ENCODE data around the gene CIBAR2. TPM values are rescaled to one million over a fixed set of nuclear protein-coding genes. Genes with fewer than 3 reads are reported as not detected.
A peak's percentile ranks its signal among the peaks of the same experiment; 100 is the strongest.
"Not testable (repeated sequence)": the region's sequence is repeated elsewhere in the genome, so short reads cannot be mapped to it uniquely, and the experiment has no call there.

Gene CIBAR2
- total RNA-seq, 2 experiments from 2014 or later, result 0.50 TPM; not detected in 1

DNA sequence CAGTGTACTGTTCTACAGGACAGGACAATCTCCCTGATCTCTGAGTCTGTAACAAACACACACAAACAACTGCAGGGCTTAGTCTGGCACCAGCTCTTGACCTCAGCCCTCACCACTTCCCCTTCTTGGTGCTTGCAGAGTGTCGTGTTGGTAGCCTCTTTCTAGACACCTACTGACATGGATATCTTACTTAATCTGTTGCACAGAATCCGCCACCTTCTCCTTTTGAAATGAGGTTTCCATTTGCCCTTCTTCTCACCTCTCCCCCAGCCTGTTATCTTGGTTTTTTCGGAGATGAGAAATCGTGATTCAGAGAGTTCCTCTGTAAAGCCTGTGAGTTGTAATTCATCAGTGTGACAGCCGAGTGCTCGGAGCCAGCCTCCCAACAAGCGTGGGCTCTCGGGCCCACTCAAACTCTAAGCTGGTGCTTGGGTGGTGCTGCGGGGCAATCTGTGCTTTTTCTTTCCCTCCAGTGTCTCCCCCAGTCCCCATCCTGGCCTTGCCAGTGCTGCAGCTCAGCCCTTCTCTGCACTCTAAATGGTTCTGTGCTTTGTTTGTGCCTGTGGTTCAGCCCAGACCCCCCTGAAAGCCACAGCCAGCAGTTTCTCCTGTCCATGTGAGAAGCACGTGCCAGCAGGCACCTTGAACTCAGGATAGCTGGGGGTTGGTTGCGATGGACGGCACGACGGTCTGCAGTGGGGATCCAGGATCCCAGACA, 56.6 kb downstream of the CIBAR2 start:
- no peak overlapping the region for H3K4me3 ChIP-seq (ENCODE audit: low read depth, low read length, poor library complexity, severe bottlenecking)
- ChIA-PET CTCF (ENCODE audit: unreplicated experiment) (interaction anchor here (0.6 kb wide), 1 partner anchor 80 kb away, joined by 3 read pairs; no protein-coding TSS in a partner anchor), POLR2A (no interaction called here)
- peaks cover 37% of the 10 kb centered on the region for H3K4me1 ChIP-seq (ENCODE audit: insufficient read depth, low read length, poor library complexity, severe bottlenecking)
- peak; percentile 75 for DNase-seq (ENCODE audit: low spot score)
- no peaks in the 10 kb centered on the region for H4K20me1 ChIP-seq (ENCODE audit: insufficient read depth, low read length)
- no peaks in the 10 kb centered on the region for H3K9me3 ChIP-seq (ENCODE audit: low read length)
- TF ChIP-seq, protein P1, sequence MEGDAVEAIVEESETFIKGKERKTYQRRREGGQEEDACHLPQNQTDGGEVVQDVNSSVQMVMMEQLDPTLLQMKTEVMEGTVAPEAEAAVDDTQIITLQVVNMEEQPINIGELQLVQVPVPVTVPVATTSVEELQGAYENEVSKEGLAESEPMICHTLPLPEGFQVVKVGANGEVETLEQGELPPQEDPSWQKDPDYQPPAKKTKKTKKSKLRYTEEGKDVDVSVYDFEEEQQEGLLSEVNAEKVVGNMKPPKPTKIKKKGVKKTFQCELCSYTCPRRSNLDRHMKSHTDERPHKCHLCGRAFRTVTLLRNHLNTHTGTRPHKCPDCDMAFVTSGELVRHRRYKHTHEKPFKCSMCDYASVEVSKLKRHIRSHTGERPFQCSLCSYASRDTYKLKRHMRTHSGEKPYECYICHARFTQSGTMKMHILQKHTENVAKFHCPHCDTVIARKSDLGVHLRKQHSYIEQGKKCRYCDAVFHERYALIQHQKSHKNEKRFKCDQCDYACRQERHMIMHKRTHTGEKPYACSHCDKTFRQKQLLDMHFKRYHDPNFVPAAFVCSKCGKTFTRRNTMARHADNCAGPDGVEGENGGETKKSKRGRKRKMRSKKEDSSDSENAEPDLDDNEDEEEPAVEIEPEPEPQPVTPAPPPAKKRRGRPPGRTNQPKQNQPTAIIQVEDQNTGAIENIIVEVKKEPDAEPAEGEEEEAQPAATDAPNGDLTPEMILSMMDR (conservative IDR thresholded peaks at IDR 0.05; ENCODE audit: low read length), result no peak
- TF ChIP-seq EZH2phosphoT487 (IDR thresholded peaks at IDR 0.05; ENCODE audit: borderline replicate concordance, low read depth, low read length), result no peak
- H3K79me2 ChIP-seq (ENCODE audit: insufficient read depth, low read depth, low read length), result no peaks in the 10 kb centered on the region
- no TSS peak for BruUV-seq (replicated peaks)
- H2AFZ ChIP-seq (ENCODE audit: low read length), result peak overlapping the region; percentile 71
- H3K36me3 ChIP-seq (ENCODE audit: insufficient read depth, low read length), result no peaks in the 10 kb centered on the region
- intact Hi-C loops (cut with micrococcal nuclease; ENCODE audit: unreplicated experiment), result no loop called here
- H3K9me2 ChIP-seq (ENCODE audit: insufficient read depth, low read length), result no peaks in the 10 kb centered on the region
- H3K27ac ChIP-seq (ENCODE audit: low read depth, low read length, poor library complexity, severe bottlenecking), result no peak overlapping the region
- H3K4me2 ChIP-seq (ENCODE audit: low read length), result peak overlapping the region; percentile 49

DNA sequence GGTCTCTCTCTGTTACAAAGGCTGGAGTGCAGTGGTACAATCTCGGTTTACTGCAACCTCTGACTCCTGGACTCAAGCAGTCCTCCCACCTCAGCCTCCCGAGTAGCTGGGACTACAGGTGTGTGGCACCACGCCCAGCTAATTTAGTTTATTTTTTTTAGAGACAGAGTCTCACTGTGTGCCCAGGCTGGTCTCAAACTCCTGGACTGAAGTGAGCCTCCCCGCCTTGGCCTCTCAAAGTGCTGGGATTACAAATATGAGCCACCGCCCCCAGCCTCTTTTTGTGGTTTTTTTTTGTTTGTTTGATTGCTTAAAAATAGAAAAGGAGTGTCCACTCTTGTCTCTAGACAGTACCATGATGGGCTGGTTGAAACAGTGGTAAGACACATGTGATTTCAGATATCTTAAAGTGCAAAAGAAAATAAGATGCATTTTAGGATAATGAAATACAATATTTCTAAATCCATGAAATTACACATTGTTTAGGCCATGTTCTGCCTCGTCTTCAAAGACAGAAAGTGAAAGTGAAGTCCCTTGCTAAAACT, 57.3 kb downstream of the CIBAR2 start:
- H4K20me1 ChIP-seq (ENCODE audit: insufficient read depth, low read length), result no peaks in the 10 kb centered on the region
- intact Hi-C loops (cut with micrococcal nuclease; ENCODE audit: unreplicated experiment), result no loop called here
- ChIA-PET POLR2A (no interaction called here), CTCF (ENCODE audit: unreplicated experiment) (no interaction called here)
- H3K4me1 ChIP-seq (ENCODE audit: insufficient read depth, low read length, poor library complexity, severe bottlenecking), result peaks cover 37% of the 10 kb centered on the region
- no peaks in the 10 kb centered on the region for H3K9me3 ChIP-seq (ENCODE audit: low read length)
- H3K36me3 ChIP-seq (ENCODE audit: insufficient read depth, low read length), result no peaks in the 10 kb centered on the region
- H3K9me2 ChIP-seq (ENCODE audit: insufficient read depth, low read length), result no peaks in the 10 kb centered on the region
- H3K4me2 ChIP-seq (ENCODE audit: low read length), result peak overlapping the region; percentile 49
- H3K27ac ChIP-seq (ENCODE audit: low read depth, low read length, poor library complexity, severe bottlenecking), result no peak overlapping the region
- peak overlapping the region; percentile 71; the same call in 1 of the 2 replicates for H2AFZ ChIP-seq (ENCODE audit: low read length)
- H3K79me2 ChIP-seq (ENCODE audit: insufficient read depth, low read depth, low read length), result no peaks in the 10 kb centered on the region
- no TSS peak for BruUV-seq (replicated peaks)
- DNase-seq (ENCODE audit: low spot score), result no peak
- TF ChIP-seq EZH2phosphoT487 (IDR thresholded peaks at IDR 0.05; ENCODE audit: borderline replicate concordance, low read depth, low read length), result no peak
- TF ChIP-seq, protein P1 (conservative IDR thresholded peaks at IDR 0.05; ENCODE audit: low read length), result no peak
- H3K4me3 ChIP-seq (ENCODE audit: low read depth, low read length, poor library complexity, severe bottlenecking), result no peak overlapping the region

DNA sequence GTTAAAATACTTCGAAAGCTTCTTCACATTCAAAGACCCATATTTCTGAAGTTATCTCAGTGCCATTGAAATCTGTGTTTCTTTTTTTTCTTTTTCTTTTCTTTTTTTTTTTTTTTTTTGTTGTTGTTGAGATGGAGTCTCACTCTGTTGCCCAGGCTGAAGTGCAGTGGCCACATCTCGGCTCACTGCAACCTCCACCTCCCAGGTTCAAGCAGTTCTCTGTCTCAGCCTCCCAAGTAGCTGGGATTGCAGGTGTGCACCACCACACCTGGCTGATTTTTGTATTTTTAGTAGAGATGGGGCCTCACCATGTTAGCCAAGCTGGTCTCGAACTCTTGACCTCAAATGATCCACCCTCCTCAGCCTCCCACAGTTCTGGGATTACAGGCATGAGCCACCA, 58.0 kb downstream of the CIBAR2 start:
- H3K36me3 ChIP-seq (ENCODE audit: insufficient read depth, low read length); H3K4me3 ChIP-seq (ENCODE audit: low read depth, low read length, poor library complexity, severe bottlenecking); H3K4me2 ChIP-seq (ENCODE audit: low read length); POLR2A ChIA-PET; H3K79me2 ChIP-seq (ENCODE audit: insufficient read depth, low read depth, low read length); H3K27ac ChIP-seq (ENCODE audit: low read depth, low read length, poor library complexity, severe bottlenecking); H3K9me2 ChIP-seq (ENCODE audit: insufficient read depth, low read length); BruUV-seq (replicated peaks); CTCF ChIA-PET (ENCODE audit: unreplicated experiment); H2AFZ ChIP-seq (ENCODE audit: low read length); DNase-seq (ENCODE audit: low spot score); H4K20me1 ChIP-seq (ENCODE audit: insufficient read depth, low read length); H3K9me3 ChIP-seq (ENCODE audit: low read length); intact Hi-C loops (cut with micrococcal nuclease; ENCODE audit: unreplicated experiment): not testable (repeated sequence)
- H3K4me1 ChIP-seq (ENCODE audit: insufficient read depth, low read length, poor library complexity, severe bottlenecking), result peaks cover 37% of the 10 kb centered on the region

Data from OCI-LY7 (cell line).